Activated B cell treated with CpG ODN at 0.5 μM for 24 hours (primary cell): ENCODE results near the gene C5orf15. TPM values are rescaled to one million over a fixed set of nuclear protein-coding genes. Genes with fewer than 3 reads are reported as not detected.

Source experiments
- ATAC-seq: fragments of 200-7000 bp; cut with Tn5 transposase; one replicate; pipeline ENCODE4 v1.10.0; 2021; ENCODE audit warnings: low read depth, mild to moderate bottlenecking, moderate library complexity
- CTCF ChIA-PET: fragments of 350-600 bp; sonication (Branson Sonifier 250); formaldehyde crosslinking; loops from one replicate; lab custom pipeline; 2021; ENCODE audit warnings: antibody characterized with exemption; lab: Charles Lee
- POLR2A ChIA-PET: fragments of 350-600 bp; sonication (Branson Sonifier 250); formaldehyde crosslinking; loops from one replicate; lab custom pipeline; 2021; ENCODE audit warnings: antibody characterized with exemption; lab: Charles Lee
- DNase-seq: peaks from one replicate; pipeline ENCODE4 v3.0.0; 2022
- H3K27ac Mint-ChIP-seq: one replicate; pipeline ENCODE4 v1.8.0; 2020; ENCODE audit warnings: mixed read lengths
- H3K27me3 Mint-ChIP-seq: one replicate; pipeline ENCODE4 v1.8.0; 2021; ENCODE audit warnings: mixed read lengths
- H3K36me3 Mint-ChIP-seq: one replicate; pipeline ENCODE4 v1.8.0; 2021; ENCODE audit warnings: low read depth, mixed read lengths
- H3K4me1 Mint-ChIP-seq: one replicate; pipeline ENCODE4 v1.8.0; 2021; ENCODE audit warnings: mixed read lengths
- H3K4me3 Mint-ChIP-seq: one replicate; pipeline ENCODE4 v1.8.0; 2020; ENCODE audit warnings: mild to moderate bottlenecking, mixed read lengths
- H3K9me3 Mint-ChIP-seq: one replicate; pipeline ENCODE4 v1.8.0; 2020; ENCODE audit warnings: mixed read lengths
- CTCF ChIP-seq: fragments of 200-600 bp; IDR thresholded peaks from one replicate; pipeline ENCODE4 v1.8.0; 2022; ENCODE audit warnings: antibody characterized with exemption, mild to moderate bottlenecking
- intact Hi-C: fragments of 100-400 bp; cut with micrococcal nuclease; formaldehyde crosslinking; loops from one replicate; pipeline ENCODE4 v1.15.1; 2024
- total RNA-seq: library from RNA; stranded (reverse); gene quantifications from 2 replicates; pipeline ENCODE4 v1.2.3, GENCODE V29; 2022

C5orf15 gene
- total RNA-seq, 1 donor from 2014 or later = 25.7 TPM

GRCh38 chr5:133998042-133998441 lies 29.6 kb upstream of the C5orf15 start:
- no peaks in the 10 kb centered on the region for H3K27me3 Mint-ChIP-seq
- DNase-seq (no peak), ATAC-seq (no peak)
- H3K4me1 Mint-ChIP-seq = peaks cover 72% of the 10 kb centered on the region
- H3K9me3 Mint-ChIP-seq = no peaks in the 10 kb centered on the region
- POLR2A ChIA-PET = interaction anchor here (0.6 to 0.7 kb wide), 2 partner anchors 11 to 194 kb away, joined by 5 to 7 read pairs; no protein-coding TSS in a partner anchor
- peaks cover 23% of the 10 kb centered on the region for H3K36me3 Mint-ChIP-seq
- intact Hi-C loops = no loop called here
- no peak overlapping the region for H3K4me3 Mint-ChIP-seq
- CTCF ChIA-PET = interaction anchor here (0.6 to 2.4 kb wide), 3 partner anchors 28 to 987 kb away, joined by 3 to 7 read pairs (median 3); no protein-coding TSS in a partner anchor
- no peak overlapping the region for H3K27ac Mint-ChIP-seq
- no peak for TF ChIP-seq CTCF

DNA sequence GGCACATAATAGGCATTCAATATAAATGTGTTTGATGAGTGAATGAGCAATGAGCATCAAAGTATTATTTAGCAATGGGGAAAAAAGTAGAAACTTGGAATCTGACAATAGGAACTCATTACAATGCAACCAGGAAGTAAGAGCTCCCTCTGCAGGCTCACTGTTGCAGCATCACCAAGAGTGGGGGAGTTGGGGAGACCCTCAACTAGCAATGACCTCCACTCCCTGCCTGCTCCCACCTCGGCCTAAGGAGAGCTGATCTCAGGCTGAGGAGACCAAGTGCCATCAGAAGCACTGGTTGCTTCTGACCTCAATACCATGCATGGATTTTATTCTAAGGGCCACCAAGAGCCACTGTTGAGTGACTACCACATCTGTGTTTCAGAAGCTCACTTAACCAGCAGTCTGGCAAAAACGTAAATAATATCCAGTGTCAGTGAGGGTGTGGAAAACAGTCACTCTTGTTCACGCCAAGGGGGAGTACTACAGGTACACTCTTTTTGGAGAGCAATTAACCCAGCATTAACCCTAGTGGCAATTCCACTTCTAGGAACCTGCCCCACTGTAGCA lies 28.3 kb upstream of the C5orf15 start:
- ChIA-PET CTCF (no interaction called here), POLR2A (interaction anchor here (0.6 to 1.4 kb wide), 3 partner anchors 8 to 31 kb away, joined by 3 to 5 read pairs (median 4); partner anchors contain the start of gene VDAC1)
- ATAC-seq (peak; percentile 52), DNase-seq (no peak)
- no peak overlapping the region for H3K27ac Mint-ChIP-seq
- no peaks in the 10 kb centered on the region for H3K9me3 Mint-ChIP-seq
- H3K36me3 Mint-ChIP-seq = peaks cover 19% of the 10 kb centered on the region
- H3K27me3 Mint-ChIP-seq = no peaks in the 10 kb centered on the region
- intact Hi-C loops = no loop called here
- H3K4me3 Mint-ChIP-seq = no peak overlapping the region
- peaks cover 67% of the 10 kb centered on the region for H3K4me1 Mint-ChIP-seq
- TF ChIP-seq CTCF = no peak

GRCh38 chr5:133995883-133996563 lies 27.6 kb upstream of the C5orf15 start:
- H3K27me3 Mint-ChIP-seq = no peaks in the 10 kb centered on the region
- no peak overlapping the region for H3K4me3 Mint-ChIP-seq

GRCh38 chr5:133995341-133995740 lies 26.9 kb upstream of the C5orf15 start:
- ATAC-seq (no peak), DNase-seq (no peak)
- Mint-ChIP-seq H3K9me3 (no peaks in the 10 kb centered on the region), H3K4me3 (no peak overlapping the region), H3K27me3 (no peaks in the 10 kb centered on the region), H3K36me3 (peaks cover 21% of the 10 kb centered on the region), H3K27ac (peak overlapping the region; percentile 38), H3K4me1 (peaks cover 62% of the 10 kb centered on the region)
- POLR2A ChIA-PET = no interaction called here
- no peak for TF ChIP-seq CTCF
- CTCF ChIA-PET = interaction anchor here (0.7 kb wide), 1 partner anchor 16 kb away, joined by 4 read pairs; no protein-coding TSS in a partner anchor
- intact Hi-C loops = no loop called here

More at GRCh38 chr5:133995883-133996563, 27.6 kb upstream of the C5orf15 start:
- Mint-ChIP-seq H3K4me1 (peaks cover 65% of the 10 kb centered on the region), H3K36me3 (peaks cover 20% of the 10 kb centered on the region), H3K27ac (no peak overlapping the region), H3K9me3 (no peaks in the 10 kb centered on the region)
- POLR2A ChIA-PET = interaction anchor here (1.4 kb wide), 1 partner anchor 9 kb away, joined by 5 read pairs; the partner anchor contains the start of gene VDAC1
- TF ChIP-seq CTCF = no peak
- DNase-seq (no peak), ATAC-seq (no peak)
- CTCF ChIA-PET = no interaction called here
- intact Hi-C loops = no loop called here

DNA sequence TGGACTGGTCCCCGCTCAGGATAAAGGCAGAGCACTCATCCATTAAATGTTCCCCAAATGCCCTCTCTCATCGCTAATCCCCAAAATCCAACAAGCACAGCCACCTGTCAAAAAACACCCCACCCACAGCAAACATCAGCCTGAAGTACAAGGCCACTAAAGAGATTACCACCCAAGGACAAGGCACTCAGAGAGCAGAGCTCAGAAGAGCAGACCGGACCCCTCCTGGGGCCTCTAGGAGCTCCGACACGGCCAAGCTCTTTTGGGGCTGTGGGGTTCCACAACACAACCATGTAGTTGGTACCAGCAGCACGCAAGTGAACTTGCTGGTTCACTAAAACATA lies 26.5 kb upstream of the C5orf15 start:
- Mint-ChIP-seq H3K27ac (no peak overlapping the region), H3K27me3 (no peaks in the 10 kb centered on the region), H3K36me3 (peaks cover 23% of the 10 kb centered on the region), H3K4me1 (peaks cover 59% of the 10 kb centered on the region), H3K4me3 (no peak overlapping the region), H3K9me3 (no peaks in the 10 kb centered on the region)
- DNase-seq = no peak
- no peak for ATAC-seq
- POLR2A ChIA-PET = no interaction called here
- no peak for TF ChIP-seq CTCF
- CTCF ChIA-PET = interaction anchor here (0.7 kb wide), 1 partner anchor 16 kb away, joined by 4 read pairs; no protein-coding TSS in a partner anchor
- intact Hi-C loops = no loop called here
